Measurements from ENCODE around the gene DBNL.

The DBNL gene

DNA sequence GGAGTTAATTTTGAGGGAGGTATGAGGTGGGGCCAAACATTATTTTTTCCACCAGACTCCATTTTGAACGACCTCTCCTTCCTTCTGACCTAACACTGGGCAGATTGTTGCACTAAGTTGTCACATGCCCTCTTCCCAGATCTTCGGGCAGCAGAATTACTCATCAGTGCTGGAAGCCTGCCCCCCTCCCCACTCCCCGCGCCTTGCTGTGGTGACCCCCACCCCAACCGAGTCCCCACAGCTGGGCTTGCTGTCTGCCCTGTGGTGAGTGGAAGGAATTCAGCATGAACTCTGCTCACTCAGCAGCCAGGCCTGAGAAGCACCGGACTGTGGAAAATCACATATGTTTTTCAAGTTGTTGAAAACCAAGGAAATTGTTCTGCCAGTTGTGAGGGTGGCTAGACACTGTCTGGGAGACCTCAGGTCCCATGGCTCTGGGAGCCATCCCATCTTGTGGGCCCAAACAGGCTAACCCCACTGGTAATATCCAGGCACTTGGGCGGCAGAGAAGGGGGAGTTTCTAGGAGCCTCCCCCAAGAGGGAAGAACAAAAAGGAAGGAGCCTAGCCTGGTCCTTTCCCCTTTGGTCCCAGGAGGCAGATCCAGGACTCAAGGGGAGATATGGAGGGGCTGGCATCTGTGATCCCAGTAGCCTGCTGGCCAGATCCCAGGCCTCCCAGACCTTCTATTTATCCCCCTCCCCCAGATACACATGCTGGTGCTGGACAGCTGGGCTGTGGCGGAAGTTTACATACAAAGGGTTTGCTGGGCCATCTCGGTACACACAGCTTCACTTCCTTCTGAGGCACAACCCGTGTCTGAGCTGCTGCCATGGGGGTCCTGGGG lies 56.2 kb downstream of the DBNL start:
- no peaks in the 10 kb centered on the region for H3K36me3 ChIP-seq
- no peak overlapping the region for H3K4me3 ChIP-seq (ENCODE audit: low read depth, low read length)
- peaks cover 6% of the 10 kb centered on the region for H3K4me1 ChIP-seq
- DNase-seq, result no peak
- no peaks in the 10 kb centered on the region for H3K9me3 ChIP-seq
- TF ChIP-seq, protein P1, sequence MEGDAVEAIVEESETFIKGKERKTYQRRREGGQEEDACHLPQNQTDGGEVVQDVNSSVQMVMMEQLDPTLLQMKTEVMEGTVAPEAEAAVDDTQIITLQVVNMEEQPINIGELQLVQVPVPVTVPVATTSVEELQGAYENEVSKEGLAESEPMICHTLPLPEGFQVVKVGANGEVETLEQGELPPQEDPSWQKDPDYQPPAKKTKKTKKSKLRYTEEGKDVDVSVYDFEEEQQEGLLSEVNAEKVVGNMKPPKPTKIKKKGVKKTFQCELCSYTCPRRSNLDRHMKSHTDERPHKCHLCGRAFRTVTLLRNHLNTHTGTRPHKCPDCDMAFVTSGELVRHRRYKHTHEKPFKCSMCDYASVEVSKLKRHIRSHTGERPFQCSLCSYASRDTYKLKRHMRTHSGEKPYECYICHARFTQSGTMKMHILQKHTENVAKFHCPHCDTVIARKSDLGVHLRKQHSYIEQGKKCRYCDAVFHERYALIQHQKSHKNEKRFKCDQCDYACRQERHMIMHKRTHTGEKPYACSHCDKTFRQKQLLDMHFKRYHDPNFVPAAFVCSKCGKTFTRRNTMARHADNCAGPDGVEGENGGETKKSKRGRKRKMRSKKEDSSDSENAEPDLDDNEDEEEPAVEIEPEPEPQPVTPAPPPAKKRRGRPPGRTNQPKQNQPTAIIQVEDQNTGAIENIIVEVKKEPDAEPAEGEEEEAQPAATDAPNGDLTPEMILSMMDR (IDR thresholded peaks at IDR 0.05; ENCODE audit: low read depth, low read length), result no peak
- H3K27me3 ChIP-seq, result no peaks in the 10 kb centered on the region; the same call in 1 of the 2 replicates

DNA sequence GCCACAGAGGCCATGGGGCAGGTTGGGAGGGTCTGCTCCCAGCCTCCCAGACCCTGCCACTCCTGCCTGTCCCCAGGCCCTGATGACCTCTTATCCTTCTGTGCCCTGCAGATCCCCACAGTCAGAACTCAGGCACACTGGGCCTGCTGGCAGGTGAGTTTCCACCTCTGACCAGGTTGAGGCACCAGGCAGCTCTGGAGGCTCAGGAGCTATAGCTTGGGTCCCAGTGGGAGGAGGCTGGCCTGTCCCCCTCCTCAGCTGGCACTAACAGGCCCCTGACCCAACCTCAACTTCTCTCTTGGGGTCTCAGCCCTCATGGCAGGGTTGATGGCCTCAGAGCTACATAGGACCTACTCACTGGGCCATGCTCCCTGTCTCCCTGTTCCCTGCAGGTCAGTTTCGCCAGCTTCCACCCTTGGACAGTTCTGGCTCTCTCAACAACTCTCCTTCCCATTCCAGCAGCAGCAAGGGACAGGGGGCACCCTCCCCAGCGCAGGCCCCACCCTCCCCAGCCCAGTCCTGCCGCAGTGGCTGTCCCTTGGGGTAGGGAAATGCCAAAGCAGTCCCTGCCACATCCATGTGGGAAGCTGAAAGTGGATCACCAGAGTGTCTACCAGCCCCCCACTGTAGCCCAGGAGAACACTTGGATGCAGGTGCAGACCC lies 56.9 kb downstream of the DBNL start:
- Histone ChIP-seq H3K36me3 (no peaks in the 10 kb centered on the region), H3K4me3 (ENCODE audit: low read depth, low read length) (no peak overlapping the region), H3K27me3 (no peaks in the 10 kb centered on the region; the same call in 1 of the 2 replicates), H3K4me1 (peaks cover 6% of the 10 kb centered on the region), H3K9me3 (no peaks in the 10 kb centered on the region)
- no peak for DNase-seq
- TF ChIP-seq, protein P1 (IDR thresholded peaks at IDR 0.05; ENCODE audit: low read depth, low read length), result no peak

DNA sequence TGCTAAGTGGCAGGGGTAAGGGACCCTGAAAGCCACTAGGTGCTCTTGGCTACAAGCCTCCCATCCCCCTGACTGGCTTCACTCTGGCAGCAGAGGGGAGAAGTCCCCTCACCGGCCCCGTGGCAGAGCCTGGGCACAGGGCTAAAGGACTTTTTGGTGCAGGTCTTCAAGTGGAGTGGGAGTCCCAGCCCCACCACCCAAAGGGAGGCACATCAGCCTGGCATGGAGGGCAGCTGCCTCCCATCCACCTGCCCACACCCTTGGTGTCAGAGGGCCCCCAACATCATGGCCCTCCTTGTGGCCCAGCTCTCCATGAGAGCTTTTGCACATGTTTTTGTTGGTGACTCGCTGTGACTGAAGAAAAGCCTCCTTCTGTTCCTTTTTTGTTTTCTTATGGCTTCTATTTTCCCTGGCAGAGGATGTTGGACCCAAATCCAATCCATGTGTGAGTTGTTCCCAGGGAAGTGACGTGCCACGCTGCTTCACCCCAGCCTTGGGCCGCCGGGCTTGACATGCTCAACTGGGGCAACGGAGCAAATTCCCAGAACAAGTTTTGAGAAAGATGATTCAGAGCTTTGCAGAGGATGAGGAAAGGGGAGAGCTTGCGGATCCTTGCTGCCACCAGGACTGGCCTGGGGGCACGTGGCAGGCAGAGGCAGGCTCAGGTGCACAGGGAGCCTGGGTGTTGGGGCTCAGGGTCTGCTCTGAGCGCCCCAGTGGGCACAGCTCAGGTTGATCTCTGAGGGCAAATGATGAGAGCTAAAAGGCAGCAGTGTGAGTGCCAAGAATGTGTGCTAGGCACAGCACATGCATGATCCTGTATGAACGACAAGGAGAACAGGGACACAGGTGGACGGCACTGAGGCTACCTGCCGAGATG lies 57.7 kb downstream of the DBNL start:
- no peaks in the 10 kb centered on the region; the same call in 1 of the 2 replicates for H3K27me3 ChIP-seq
- H3K4me1 ChIP-seq, result peaks cover 6% of the 10 kb centered on the region
- no peak for DNase-seq
- TF ChIP-seq, protein P1 (IDR thresholded peaks at IDR 0.05; ENCODE audit: low read depth, low read length), result no peak
- H3K9me3 ChIP-seq, result no peaks in the 10 kb centered on the region
- H3K4me3 ChIP-seq (ENCODE audit: low read depth, low read length), result no peak overlapping the region
- H3K36me3 ChIP-seq, result no peaks in the 10 kb centered on the region

DNA sequence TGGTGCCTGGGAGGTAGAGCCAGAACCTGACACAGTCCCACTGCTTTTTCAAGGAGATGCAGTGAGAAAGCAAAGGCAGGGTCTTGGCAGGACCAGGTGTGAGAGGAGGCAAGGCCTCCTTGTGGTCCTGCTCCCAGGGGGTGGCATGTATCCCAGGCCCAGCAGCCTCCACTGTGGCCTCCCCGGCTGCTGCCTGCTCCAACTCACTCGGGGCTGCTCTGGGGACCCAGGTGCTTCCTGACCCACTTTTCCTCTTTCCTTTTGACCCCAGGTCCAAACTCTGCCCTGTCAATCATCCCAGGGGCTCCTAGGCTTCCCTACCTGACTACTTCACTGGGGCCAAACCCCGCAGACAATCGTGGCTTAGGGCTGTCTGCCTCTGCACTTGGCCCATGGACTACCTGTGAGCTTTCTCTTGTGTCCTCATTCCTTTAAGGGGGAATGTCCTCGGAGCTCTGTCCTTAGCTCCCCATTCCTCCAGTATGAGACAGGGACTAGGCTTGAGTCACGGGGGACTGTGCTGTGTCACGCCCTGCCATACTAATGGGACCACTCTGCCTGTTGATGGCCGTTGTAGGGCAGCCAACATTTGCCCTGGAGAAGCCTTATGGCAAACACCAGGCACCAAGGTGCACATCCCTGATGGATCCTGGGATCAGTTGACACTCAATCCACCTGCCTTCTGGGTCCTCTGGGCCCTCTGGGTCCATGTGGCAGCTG lies 58.5 kb downstream of the DBNL start:
- Histone ChIP-seq H3K4me1 (peaks cover 6% of the 10 kb centered on the region), H3K27me3 (no peaks in the 10 kb centered on the region; the same call in 1 of the 2 replicates), H3K36me3 (no peaks in the 10 kb centered on the region), H3K9me3 (no peaks in the 10 kb centered on the region), H3K4me3 (ENCODE audit: low read depth, low read length) (no peak overlapping the region)
- no peak for DNase-seq
- TF ChIP-seq, protein P1 (IDR thresholded peaks at IDR 0.05; ENCODE audit: low read depth, low read length), result no peak

DNA sequence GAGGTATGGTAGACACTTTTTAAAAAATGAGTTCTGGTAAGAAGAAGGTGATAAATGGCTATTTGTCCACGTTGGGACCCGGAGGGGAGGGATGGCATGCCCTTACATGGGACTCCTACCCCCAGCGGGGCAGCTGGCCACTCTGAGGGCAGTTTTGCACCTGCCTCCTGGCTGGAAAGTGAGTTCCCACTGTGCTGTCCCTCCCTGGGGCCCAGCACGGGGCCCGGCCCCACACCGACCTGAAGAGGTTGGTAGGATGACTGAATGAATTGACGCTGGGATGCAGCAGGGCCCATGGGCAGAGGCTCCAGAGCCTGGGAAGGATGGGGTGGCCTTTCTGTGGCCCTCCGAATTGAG lies 59.0 kb downstream of the DBNL start:
- TF ChIP-seq, protein P1 (IDR thresholded peaks at IDR 0.05; ENCODE audit: low read depth, low read length), result no peak
- Histone ChIP-seq H3K36me3 (no peaks in the 10 kb centered on the region), H3K4me1 (peaks cover 6% of the 10 kb centered on the region), H3K9me3 (no peaks in the 10 kb centered on the region), H3K27me3 (no peaks in the 10 kb centered on the region; the same call in 1 of the 2 replicates), H3K4me3 (ENCODE audit: low read depth, low read length) (peak overlapping the region; percentile 24; the same call in 1 of the 2 replicates)
- DNase-seq, result no peak

Measured in BE2C (cell line).